ENCODE data around the gene SPANXD.

The SPANXD gene

GRCh38 chrX:141673946-141674345 lies 24.6 kb downstream of the SPANXD start:
- Histone ChIP-seq H3K9me3 (replicated peaks in 1 of 2; ENCODE audit: control insufficient read depth in 2 of 2, insufficient read depth in 1 of 2, low read depth in 1 of 2, low read length in 2 of 2) (no peaks in the 10 kb centered on the region), H2AFZ (ENCODE audit: low read length) (no peak overlapping the region), H3K4me1 (ENCODE audit: control insufficient read depth in 2 of 2, insufficient read depth in 1 of 2, low read depth in 1 of 2, low read length in 2 of 2) (no peaks in the 10 kb centered on the region), H4K8ac (ENCODE audit: low read depth, low read length) (no peak overlapping the region), H3K4me2 (ENCODE audit: insufficient read depth, low read length, poor library complexity, severe bottlenecking) (no peak overlapping the region), H2BK120ac (ENCODE audit: low read depth, low read length) (no peak overlapping the region), H3K79me1 (ENCODE audit: low read depth, low read length) (no peaks in the 10 kb centered on the region), H2BK12ac (ENCODE audit: low read length) (no peak overlapping the region), H3K14ac (ENCODE audit: low read length) (no peak overlapping the region), H3K4me3 (ENCODE audit: low read length in 2 of 2) (no peak overlapping the region), H4K91ac (ENCODE audit: low read depth, low read length, poor library complexity) (no peak overlapping the region), H2BK15ac (ENCODE audit: low read length) (no peak overlapping the region), H3K18ac (ENCODE audit: low read length) (no peak overlapping the region), H3K4ac (ENCODE audit: low read length) (no peak overlapping the region), H3K9ac (ENCODE audit: low read depth, low read length, poor library complexity) (no peak overlapping the region), H2BK5ac (ENCODE audit: low read length) (no peak overlapping the region), H3K23ac (ENCODE audit: low read depth, low read length, poor library complexity) (no peak overlapping the region), H3K27me3 (ENCODE audit: control insufficient read depth in 3 of 3, insufficient read depth in 3 of 3, low read depth in 1 of 3, low read length in 3 of 3) (no peaks in the 10 kb centered on the region), H3K36me3 (replicated peaks in 1 of 2; ENCODE audit: control insufficient read depth in 2 of 2, insufficient read depth in 2 of 2, low read length in 2 of 2) (no peaks in the 10 kb centered on the region), H2AK5ac (ENCODE audit: low read depth, low read length) (no peak overlapping the region), H3K27ac (replicated peaks; ENCODE audit: low read length) (no peak overlapping the region)
- no CpG with 5 or more reads among the region's 2 CpGs for WGBS, 2 donors (ENCODE audit: extremely low coverage in 2 of 2, insufficient read length in 2 of 2, insufficient replicate concordance in 1 of 2)
- no peak for DNase-seq (ENCODE audit: low spot score)

- H3K18ac ChIP-seq (ENCODE audit: low read length) = no peak overlapping the region
- no CpG with 5 or more reads among the region's 1 CpG for WGBS, 2 donors (ENCODE audit: extremely low coverage in 2 of 2, insufficient read length in 2 of 2, insufficient replicate concordance in 1 of 2)
- H2AK5ac ChIP-seq (ENCODE audit: low read depth, low read length) = no peak overlapping the region
- H2BK12ac ChIP-seq (ENCODE audit: low read length) = no peak overlapping the region
- no peak for DNase-seq (ENCODE audit: low spot score)
- no peak overlapping the region for H4K8ac ChIP-seq (ENCODE audit: low read depth, low read length)
- H3K4me2 ChIP-seq (ENCODE audit: insufficient read depth, low read length, poor library complexity, severe bottlenecking) = no peak overlapping the region
- H3K27me3 ChIP-seq (ENCODE audit: control insufficient read depth in 3 of 3, insufficient read depth in 3 of 3, low read depth in 1 of 3, low read length in 3 of 3) = no peaks in the 10 kb centered on the region
- no peak overlapping the region for H2BK120ac ChIP-seq (ENCODE audit: low read depth, low read length)
- H3K14ac ChIP-seq (ENCODE audit: low read length) = no peak overlapping the region
- H2BK15ac ChIP-seq (ENCODE audit: low read length) = no peak overlapping the region
- no peak overlapping the region for H3K27ac ChIP-seq (replicated peaks; ENCODE audit: low read length)
- H2BK5ac ChIP-seq (ENCODE audit: low read length) = no peak overlapping the region
- H3K9ac ChIP-seq (ENCODE audit: low read depth, low read length, poor library complexity) = no peak overlapping the region
- no peaks in the 10 kb centered on the region for H3K79me1 ChIP-seq (ENCODE audit: low read depth, low read length)
- H2AFZ ChIP-seq (ENCODE audit: low read length) = no peak overlapping the region
- no peak overlapping the region for H4K91ac ChIP-seq (ENCODE audit: low read depth, low read length, poor library complexity)
- H3K9me3 ChIP-seq (replicated peaks in 1 of 2; ENCODE audit: control insufficient read depth in 2 of 2, insufficient read depth in 1 of 2, low read depth in 1 of 2, low read length in 2 of 2) = no peaks in the 10 kb centered on the region
- H3K36me3 ChIP-seq (replicated peaks in 1 of 2; ENCODE audit: control insufficient read depth in 2 of 2, insufficient read depth in 2 of 2, low read length in 2 of 2) = no peaks in the 10 kb centered on the region
- no peak overlapping the region for H3K23ac ChIP-seq (ENCODE audit: low read depth, low read length, poor library complexity)
- H3K4ac ChIP-seq (ENCODE audit: low read length) = no peak overlapping the region
- no peak overlapping the region for H3K4me3 ChIP-seq (ENCODE audit: low read length in 2 of 2)
- H3K4me1 ChIP-seq (ENCODE audit: control insufficient read depth in 2 of 2, insufficient read depth in 1 of 2, low read depth in 1 of 2, low read length in 2 of 2) = no peaks in the 10 kb centered on the region
Measured at GRCh38 chrX:141669689-141670088, 28.9 kb downstream of the SPANXD start.

DNA sequence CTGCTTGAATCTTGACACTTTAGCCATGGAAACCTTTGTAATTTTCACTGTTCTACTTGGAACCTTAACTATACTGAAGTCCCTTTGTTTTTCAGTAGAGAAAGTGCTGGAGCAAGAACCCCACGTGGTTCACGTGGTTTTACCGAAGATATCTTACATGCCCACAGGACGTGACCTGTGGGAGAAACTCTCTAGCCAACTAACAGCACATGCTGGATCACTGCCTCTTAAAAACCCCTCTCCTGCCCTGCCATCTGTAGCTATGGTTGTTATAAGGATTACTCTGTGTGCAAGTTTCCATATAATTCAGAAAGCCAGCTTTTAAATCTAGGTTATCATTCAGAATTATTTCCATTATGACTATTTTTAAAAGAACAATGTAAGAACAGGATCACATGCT lies 30.2 kb downstream of the SPANXD start:
- no peak overlapping the region for H2BK120ac ChIP-seq (ENCODE audit: low read depth, low read length)
- no peaks in the 10 kb centered on the region for H3K79me1 ChIP-seq (ENCODE audit: low read depth, low read length)
- no peak overlapping the region for H2AFZ ChIP-seq (ENCODE audit: low read length)
- H3K4me1 ChIP-seq (ENCODE audit: control insufficient read depth in 2 of 2, insufficient read depth in 1 of 2, low read depth in 1 of 2, low read length in 2 of 2) = no peaks in the 10 kb centered on the region
- no peak overlapping the region for H2BK15ac ChIP-seq (ENCODE audit: low read length)
- H2BK12ac ChIP-seq (ENCODE audit: low read length) = no peak overlapping the region
- no peak overlapping the region for H3K4me2 ChIP-seq (ENCODE audit: insufficient read depth, low read length, poor library complexity, severe bottlenecking)
- H4K8ac ChIP-seq (ENCODE audit: low read depth, low read length) = no peak overlapping the region
- no CpG with 5 or more reads among the region's 4 CpGs for WGBS, 2 donors (ENCODE audit: extremely low coverage in 2 of 2, insufficient read length in 2 of 2, insufficient replicate concordance in 1 of 2)
- H3K36me3 ChIP-seq (replicated peaks in 1 of 2; ENCODE audit: control insufficient read depth in 2 of 2, insufficient read depth in 2 of 2, low read length in 2 of 2) = no peaks in the 10 kb centered on the region
- H3K9ac ChIP-seq (ENCODE audit: low read depth, low read length, poor library complexity) = no peak overlapping the region
- no peak overlapping the region for H3K18ac ChIP-seq (ENCODE audit: low read length)
- H2AK5ac ChIP-seq (ENCODE audit: low read depth, low read length) = no peak overlapping the region
- H3K14ac ChIP-seq (ENCODE audit: low read length) = no peak overlapping the region
- DNase-seq (ENCODE audit: low spot score) = no peak
- no peak overlapping the region for H3K4ac ChIP-seq (ENCODE audit: low read length)
- no peak overlapping the region for H3K27ac ChIP-seq (replicated peaks; ENCODE audit: low read length)
- H3K9me3 ChIP-seq (replicated peaks in 1 of 2; ENCODE audit: control insufficient read depth in 2 of 2, insufficient read depth in 1 of 2, low read depth in 1 of 2, low read length in 2 of 2) = no peaks in the 10 kb centered on the region
- H3K4me3 ChIP-seq (ENCODE audit: low read length in 2 of 2) = no peak overlapping the region
- no peak overlapping the region for H4K91ac ChIP-seq (ENCODE audit: low read depth, low read length, poor library complexity)
- H2BK5ac ChIP-seq (ENCODE audit: low read length) = no peak overlapping the region
- H3K23ac ChIP-seq (ENCODE audit: low read depth, low read length, poor library complexity) = no peak overlapping the region
- H3K27me3 ChIP-seq (ENCODE audit: control insufficient read depth in 3 of 3, insufficient read depth in 3 of 3, low read depth in 1 of 3, low read length in 3 of 3) = no peaks in the 10 kb centered on the region

- Histone ChIP-seq H4K8ac (ENCODE audit: low read depth, low read length) (no peak overlapping the region), H2BK15ac (ENCODE audit: low read length) (no peak overlapping the region), H3K4ac (ENCODE audit: low read length) (no peak overlapping the region), H3K14ac (ENCODE audit: low read length) (no peak overlapping the region), H2BK5ac (ENCODE audit: low read length) (no peak overlapping the region), H3K36me3 (replicated peaks in 1 of 2; ENCODE audit: control insufficient read depth in 2 of 2, insufficient read depth in 2 of 2, low read length in 2 of 2) (no peaks in the 10 kb centered on the region), H2AFZ (ENCODE audit: low read length) (no peak overlapping the region), H2BK120ac (ENCODE audit: low read depth, low read length) (no peak overlapping the region), H3K9ac (ENCODE audit: low read depth, low read length, poor library complexity) (no peak overlapping the region), H3K4me1 (ENCODE audit: control insufficient read depth in 2 of 2, insufficient read depth in 1 of 2, low read depth in 1 of 2, low read length in 2 of 2) (no peaks in the 10 kb centered on the region), H3K4me3 (ENCODE audit: low read length in 2 of 2) (no peak overlapping the region), H3K27me3 (ENCODE audit: control insufficient read depth in 3 of 3, insufficient read depth in 3 of 3, low read depth in 1 of 3, low read length in 3 of 3) (no peaks in the 10 kb centered on the region), H3K9me3 (replicated peaks in 1 of 2; ENCODE audit: control insufficient read depth in 2 of 2, insufficient read depth in 1 of 2, low read depth in 1 of 2, low read length in 2 of 2) (no peaks in the 10 kb centered on the region), H4K91ac (ENCODE audit: low read depth, low read length, poor library complexity) (no peak overlapping the region), H3K23ac (ENCODE audit: low read depth, low read length, poor library complexity) (no peak overlapping the region), H2AK5ac (ENCODE audit: low read depth, low read length) (no peak overlapping the region), H3K4me2 (ENCODE audit: insufficient read depth, low read length, poor library complexity, severe bottlenecking) (no peak overlapping the region), H3K79me1 (ENCODE audit: low read depth, low read length) (no peaks in the 10 kb centered on the region), H3K18ac (ENCODE audit: low read length) (no peak overlapping the region), H2BK12ac (ENCODE audit: low read length) (no peak overlapping the region), H3K27ac (replicated peaks; ENCODE audit: low read length) (no peak overlapping the region)
- no CpG with 5 or more reads among the region's 6 CpGs for WGBS, 2 donors (ENCODE audit: extremely low coverage in 2 of 2, insufficient read length in 2 of 2, insufficient replicate concordance in 1 of 2)
- DNase-seq (ENCODE audit: low spot score) = no peak
Measured at GRCh38 chrX:141662781-141663180, 35.8 kb downstream of the SPANXD start.
